GM12878 (cell line): Measurements from ENCODE around the gene SNX4. TPM values are rescaled to one million over a fixed set of nuclear protein-coding genes. Genes with fewer than 3 reads are reported as not detected.
A peak's percentile ranks its signal among the peaks of the same experiment; 100 is the strongest.

Source experiments
- BCL11A ChIP-seq: IDR thresholded peaks from 2 replicates; pipeline ENCODE4 v1.6.1; 2011; ENCODE audit warnings: low read depth, low read length
- BCLAF1 ChIP-seq: fragments of 450-650 bp; IDR thresholded peaks from 2 replicates; pipeline ENCODE4 v1.6.1; 2017; ENCODE audit warnings: antibody characterized with exemption, mild to moderate bottlenecking, moderate library complexity
- BHLHE40 ChIP-seq, 2 experiments: fragments of 450-650 bp in 1 of 2; IDR thresholded peaks; 2 replicates each; pipeline ENCODE4 v1.6.1; 2011 to 2017; ENCODE audit warnings: low read depth in 2 of 2, borderline replicate concordance in 1 of 2, improper control_type of control experiment in 1 of 2, low read length in 1 of 2, mild to moderate bottlenecking in 1 of 2
- ETV6 ChIP-seq, 2 experiments: fragments of 450-650 bp in 1 of 2; IDR thresholded peaks in 1 of 2; conservative IDR thresholded peaks in 1 of 2; 2 replicates each; pipeline ENCODE4 v1.6.1; 2014; ENCODE audit warnings: antibody characterized with exemption in 1 of 2, borderline replicate concordance in 1 of 2, low read depth in 1 of 2, mild to moderate bottlenecking in 1 of 2, moderate library complexity in 1 of 2
- MEF2B ChIP-seq: fragments of 450-650 bp; IDR thresholded peaks from 2 replicates; pipeline ENCODE4 v1.6.1; 2018; ENCODE audit warnings: mild to moderate bottlenecking, moderate library complexity; ENCODE audit not compliant: partially characterized antibody, poor library complexity, severe bottlenecking
- NR2F1 ChIP-seq: fragments of 450-650 bp; conservative IDR thresholded peaks from 2 replicates; pipeline ENCODE4 v1.6.1; 2017; ENCODE audit warnings: mild to moderate bottlenecking
- PAX5 ChIP-seq: IDR thresholded peaks from 2 replicates; pipeline ENCODE4 v1.6.1; 2011; ENCODE audit warnings: low read depth, low read length, borderline replicate concordance
- POLR2A ChIP-seq: IDR thresholded peaks from 2 replicates; pipeline ENCODE4 v1.6.1; 2011; ENCODE audit warnings: low read depth, mild to moderate bottlenecking, low read length
- POLR2AphosphoS5 ChIP-seq: IDR thresholded peaks from 2 replicates; pipeline ENCODE4 v1.6.1; 2011; ENCODE audit warnings: mild to moderate bottlenecking, low read length, inconsistent platforms
- PRDM15 ChIP-seq: fragments of 450-650 bp; formaldehyde crosslinking; IDR thresholded peaks from 2 replicates; pipeline ENCODE4 v1.4.0; 2020; ENCODE audit warnings: mild to moderate bottlenecking, moderate library complexity
- RB1 ChIP-seq: fragments of 450-650 bp; formaldehyde crosslinking; IDR thresholded peaks from 2 replicates; pipeline ENCODE4 v1.6.1; 2017; ENCODE audit warnings: mild to moderate bottlenecking, borderline replicate concordance
- SREBF2 ChIP-seq: IDR thresholded peaks from 2 replicates; pipeline ENCODE4 v1.6.1; 2012; ENCODE audit warnings: mild to moderate bottlenecking, low read length
- TAF1 ChIP-seq: IDR thresholded peaks from 2 replicates; pipeline ENCODE4 v1.6.1; 2011; ENCODE audit warnings: mild to moderate bottlenecking, low read depth, low read length, borderline replicate concordance
- TARDBP ChIP-seq: IDR thresholded peaks from 2 replicates; pipeline ENCODE4 v1.6.1; 2016; ENCODE audit warnings: borderline replicate concordance
- TCF7 ChIP-seq: IDR thresholded peaks from 2 replicates; pipeline ENCODE4 v1.6.1; 2014; ENCODE audit warnings: antibody characterized with exemption, borderline replicate concordance
- USF2 ChIP-seq: IDR thresholded peaks from 2 replicates; pipeline ENCODE4 v1.6.1; 2011; ENCODE audit warnings: low read depth, low read length, improper control_type of control experiment, borderline replicate concordance
- YBX1 ChIP-seq: fragments of 450-650 bp; IDR thresholded peaks from 2 replicates; pipeline ENCODE4 v1.6.1; 2016; ENCODE audit warnings: antibody characterized with exemption
- ZBTB4 ChIP-seq: fragments of 450-650 bp; formaldehyde crosslinking; IDR thresholded peaks from 2 replicates; pipeline ENCODE4 v1.4.0; 2022; ENCODE audit warnings: mild to moderate bottlenecking, moderate library complexity
- ZNF217 ChIP-seq: fragments of 450-650 bp; IDR thresholded peaks from 2 replicates; pipeline ENCODE4 v1.6.1; 2017; ENCODE audit warnings: antibody characterized with exemption, mild to moderate bottlenecking
- polyA plus RNA-seq, 11 experiments: library from polyadenylated mRNA; depleted of rRNA in 4 of 11; unstranded in 6 of 11; stranded (reverse) in 5 of 11; fragments of >200 nt; fragmentation: Nextera tagmentation in 4 of 11; fragmentation: Illumina TruSeq in 1 of 11; extraction: Ambion mirVana in 4 of 11; extraction: Trizol in 1 of 11; gene quantifications; 1 replicate in 1 of 11; 2 replicates in 10 of 11; pipeline versions ENCODE4 v1.2.1 to v1.2.3, GENCODE V29; 2011 to 2016; ENCODE audit warnings: inconsistent platforms in 2 of 11, missing spikeins in 2 of 11, low read depth in 1 of 11
- total RNA-seq, 4 experiments: library from RNA; depleted of rRNA in 3 of 4; stranded (reverse); fragments of >200 nt in 3 of 4; fragmentation: Illumina TruSeq in 1 of 4; extraction: Trizol in 1 of 4; gene quantifications; 2 replicates each; pipeline versions ENCODE4 v1.2.1 to v1.2.3, GENCODE V29; 2013 to 2021

SNX4 gene
- total and polyA plus RNA-seq, 10 of the 15 experiments (the other 5 are each of a cell fraction or from before 2014, with no cell fraction given): 33.4 to 94.5 (median 60.5) TPM

- TF ChIP-seq USF2 (no peak), YBX1 (0 out of 2 replicates have a peak, but pooled peaks have one; percentile 39), POLR2A (no peak), NR2F1 (no peak), MEF2B (peak; percentile 97), ETV6 (conservative IDR thresholded peaks at IDR 0.05 in 1 of 2, IDR thresholded peaks at IDR 0.05 in 1 of 2; ENCODE audit: borderline replicate concordance in 1 of 2, low read depth in 1 of 2) (no peak), BCL11A (no peak), TARDBP (no peak), BHLHE40 (IDR thresholded peaks at IDR 0.05; ENCODE audit: borderline replicate concordance in 1 of 2, low read depth in 2 of 2, low read length in 1 of 2) (peak in 1 of 2 experiments; percentile 32; a peak in 1 of 4 replicates), ZNF217 (no peak), RB1 (no peak; the same call in 1 of the 2 replicates), TAF1 (no peak), TCF7 (no peak), POLR2AphosphoS5 (no peak), BCLAF1 (no peak), PAX5 (no peak), PRDM15 (CRISPR knock-in tag) (no peak), SREBF2 (no peak), ZBTB4 (CRISPR knock-in tag) (no peak)
Measured at GRCh38 chr3:125525153-125525552, 5.2 kb upstream of the SNX4 start (continued).
